Measurements from ENCODE around the gene PNKD. TPM values are rescaled to one million over a fixed set of nuclear protein-coding genes. Genes with fewer than 3 reads are reported as not detected.

The PNKD gene
- total and polyA plus RNA-seq, 10 of the 15 experiments (the other 5 are each of a cell fraction or from before 2014, with no cell fraction given): 27.2 to 106 (median 61.3) TPM

- in situ Hi-C loops (cut with MboI): no loop called here
Observed at GRCh38 chr2:218354045-218354444, 83.7 kb downstream of the PNKD start.

More at GRCh38 chr2:218354045-218354444, 83.7 kb downstream of the PNKD start:
- no peaks in the 10 kb centered on the region for H3K27me3 ChIP-seq (replicated peaks in 1 of 2; ENCODE audit: control insufficient read depth in 2 of 2, insufficient read depth in 2 of 2, low read length in 1 of 2)
- no peak overlapping the region for H3K27ac ChIP-seq (ENCODE audit: control insufficient read depth, insufficient read depth)
- SMC1A ChIA-PET (ENCODE audit: uncharacterized antibody, unreplicated experiment): no interaction called here
- intact Hi-C loops (cut with micrococcal nuclease; ENCODE audit: unreplicated experiment): loop anchor here (10.0 kb wide), 1 partner anchor 169 kb away; no protein-coding TSS in a partner anchor
- H2AFZ ChIP-seq (ENCODE audit: control insufficient read depth, low read depth, low read length): no peak overlapping the region
- no peak overlapping the region for H3K4me3 ChIP-seq
- 56% methylated on average over 14 of the region's 14 CpGs for WGBS (ENCODE audit: insufficient coverage, insufficient replicate concordance, low lambda C conversion rate, missing lambda C conversion rate)
- RAD21 ChIA-PET (ENCODE audit: unreplicated experiment): no interaction called here
- no peaks in the 10 kb centered on the region for H3K4me1 ChIP-seq (ENCODE audit: control insufficient read depth, insufficient read depth, low read length)
- H3K36me3 ChIP-seq (ENCODE audit: control insufficient read depth in 2 of 2, insufficient read depth in 2 of 2, low read length in 1 of 2): no peaks in the 10 kb centered on the region
- no peak for ATAC-seq
- POLR2A ChIA-PET: no interaction called here
- no peak overlapping the region for H3K9ac ChIP-seq (ENCODE audit: control insufficient read depth, insufficient read depth, low read length)
- no TSS peak for BruUV-seq (replicated peaks)
- no peaks in the 10 kb centered on the region for H3K79me2 ChIP-seq (ENCODE audit: control insufficient read depth, insufficient read depth, low read length)
- TF ChIP-seq CBFB (IDR thresholded peaks at IDR 0.05; ENCODE audit: low read depth) (no peak), CHD4 (IDR thresholded peaks at IDR 0.05) (no peak), SMC3 (IDR thresholded peaks at IDR 0.05; ENCODE audit: borderline replicate concordance, low read length) (no peak), SKIL (IDR thresholded peaks at IDR 0.05; ENCODE audit: low read depth, poor library complexity, severe bottlenecking) (no peak), ZNF24 (IDR thresholded peaks at IDR 0.05) (no peak), NR2C1 (IDR thresholded peaks at IDR 0.05) (no peak), DPF2 (IDR thresholded peaks at IDR 0.05) (no peak), TBL1XR1 (IDR thresholded peaks at IDR 0.05; ENCODE audit: low read depth, low read length) (no peak), RUNX3 (IDR thresholded peaks at IDR 0.05; ENCODE audit: low read length) (no peak), SPI1 (IDR thresholded peaks at IDR 0.05; ENCODE audit: borderline replicate concordance, insufficient read depth, low read depth, low read length) (no peak), ESRRA (IDR thresholded peaks at IDR 0.05; ENCODE audit: low read length) (no peak), ZNF592 (IDR thresholded peaks at IDR 0.05) (no peak), CREM (IDR thresholded peaks at IDR 0.05; ENCODE audit: low read depth) (no peak), EZH2 (IDR thresholded peaks at IDR 0.05; ENCODE audit: borderline replicate concordance, control insufficient read depth, low read depth, low read length) (no peak), HDAC2 (IDR thresholded peaks at IDR 0.05) (no peak), CHD1 (IDR thresholded peaks at IDR 0.05; ENCODE audit: low read depth, low read length) (no peak), SP1 (IDR thresholded peaks at IDR 0.05; ENCODE audit: low read depth, low read length) (no peak)
- no peaks in the 10 kb centered on the region; the same call in 2 of the 3 replicates for H3K9me3 ChIP-seq (replicated peaks; ENCODE audit: control insufficient read depth, insufficient read depth, low read length)
- no peaks in the 10 kb centered on the region for H4K20me1 ChIP-seq (ENCODE audit: control insufficient read depth, insufficient read depth)
- no peak for FAIRE-seq
- H3K4me2 ChIP-seq (ENCODE audit: control insufficient read depth, insufficient read depth): no peak overlapping the region
- DNase-seq (ENCODE audit: low read depth, low spot score): no peak
- CTCF ChIA-PET: interaction anchor here (1.3 to 4.9 kb wide), 2 partner anchors 10 to 49 kb away, joined by 3 to 138 read pairs; no protein-coding TSS in a partner anchor
